Type B pancreatic cell (in vitro differentiated cells): ENCODE data around the gene LDLRAD3. TPM values are rescaled to one million over a fixed set of nuclear protein-coding genes. Genes with fewer than 3 reads are reported as not detected.

Experiments used
- DNase-seq: peaks from one replicate; pipeline ENCODE4 v3.0.0; 2021; ENCODE audit warnings: mixed read lengths; ENCODE audit not compliant: unreplicated experiment; ENCODE audit errors: extremely low spot score
- H3K27ac Mint-ChIP-seq: 2 replicates; pipeline ENCODE4 v1.8.0; 2021; ENCODE audit warnings: mild to moderate bottlenecking, mixed read lengths
- H3K27me3 Mint-ChIP-seq: 2 replicates; pipeline ENCODE4 v1.8.0; 2021; ENCODE audit warnings: mixed read lengths
- H3K36me3 Mint-ChIP-seq: 2 replicates; pipeline ENCODE4 v1.8.0; 2021; ENCODE audit warnings: mixed read lengths
- H3K4me1 Mint-ChIP-seq: one replicate; pipeline ENCODE4 v1.8.0; 2021; ENCODE audit warnings: mixed read lengths; ENCODE audit not compliant: unreplicated experiment
- H3K4me3 Mint-ChIP-seq: 2 replicates; pipeline ENCODE4 v1.8.0; 2021; ENCODE audit warnings: mild to moderate bottlenecking, mixed read lengths
- H3K9me3 Mint-ChIP-seq: 2 replicates; pipeline ENCODE4 v1.8.0; 2021; ENCODE audit warnings: mixed read lengths
- long read RNA-seq: library from polyadenylated mRNA; unstranded; transcript quantifications from one replicate; pipeline ENCODE4 v2.0.0, GENCODE V29; 2020
- total RNA-seq: library from RNA; stranded (reverse); gene quantifications from 2 replicates; pipeline ENCODE4 v1.2.1, GENCODE V29; 2021; ENCODE audit warnings: low replicate concordance
- TF ChIP-seq, protein P1 (sequence below): fragments of 200-600 bp; sonication (generic); conservative IDR thresholded peaks from 2 replicates; pipeline ENCODE4 v1.5.0; 2021; ENCODE audit warnings: antibody characterized with exemption, mild to moderate bottlenecking

The LDLRAD3 gene
- 3.0 and 20.7 TPM in 2 replicates for total RNA-seq
- long read RNA-seq, partial matches to known transcripts = 1 of 6 reads
- long read RNA-seq, other reads (novel, unspliced or antisense) = 3 of 6 reads

DNA sequence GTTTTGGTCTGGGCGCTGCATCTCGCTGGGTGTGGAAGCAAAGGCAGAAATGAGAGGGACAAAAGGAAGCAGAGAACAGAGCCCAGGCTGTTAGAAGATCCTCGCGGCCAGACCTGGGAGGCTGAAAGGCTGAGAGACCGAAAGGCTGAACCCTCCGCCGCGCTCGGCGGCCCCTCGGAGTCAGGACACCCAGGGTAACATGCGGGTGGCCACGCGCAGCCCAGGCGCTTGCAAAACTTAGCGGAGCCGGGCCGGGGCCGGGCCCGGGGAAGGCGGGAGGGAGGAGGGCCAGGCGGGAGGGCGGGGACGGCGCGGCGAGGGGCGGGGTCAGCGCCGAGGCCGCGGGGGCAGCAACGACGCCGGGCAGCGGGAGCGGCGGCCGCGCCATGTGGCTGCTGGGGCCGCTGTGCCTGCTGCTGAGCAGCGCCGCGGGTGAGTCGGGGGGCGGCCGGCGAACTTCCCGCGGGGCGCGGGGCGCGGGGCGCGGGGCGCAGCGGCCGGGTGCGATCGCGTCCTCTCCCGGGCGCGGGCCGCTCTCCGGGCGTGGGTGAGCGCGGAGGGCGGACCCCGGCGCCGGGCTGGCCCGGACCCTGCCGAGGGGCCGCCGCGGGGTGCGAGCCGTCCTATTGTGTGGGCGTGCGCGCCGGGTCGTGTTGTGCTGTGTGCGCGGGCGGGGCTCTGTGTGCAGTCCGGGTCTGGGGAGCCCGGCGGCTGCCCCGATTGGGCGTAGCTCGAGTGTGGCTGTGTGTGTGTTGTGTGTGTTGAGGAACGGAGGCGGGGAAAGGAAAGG, at the start of gene LDLRAD3:
LDLRAD3 (plus strand) TSS at position 350 of the 790 bp plus-strand sequence; CDS start at position 387, 37 bp downstream.
- Mint-ChIP-seq H3K4me1 (peaks cover 37% of the 10 kb centered on the region), H3K9me3 (no peaks in the 10 kb centered on the region), H3K4me3 (peak within 1 kb of the TSS; percentile 97), H3K36me3 (no peaks in the 10 kb centered on the region), H3K27ac (peak within 1 kb of the TSS; percentile 85), H3K27me3 (peaks cover 29% of the 10 kb centered on the region)
- TF ChIP-seq, protein P1, sequence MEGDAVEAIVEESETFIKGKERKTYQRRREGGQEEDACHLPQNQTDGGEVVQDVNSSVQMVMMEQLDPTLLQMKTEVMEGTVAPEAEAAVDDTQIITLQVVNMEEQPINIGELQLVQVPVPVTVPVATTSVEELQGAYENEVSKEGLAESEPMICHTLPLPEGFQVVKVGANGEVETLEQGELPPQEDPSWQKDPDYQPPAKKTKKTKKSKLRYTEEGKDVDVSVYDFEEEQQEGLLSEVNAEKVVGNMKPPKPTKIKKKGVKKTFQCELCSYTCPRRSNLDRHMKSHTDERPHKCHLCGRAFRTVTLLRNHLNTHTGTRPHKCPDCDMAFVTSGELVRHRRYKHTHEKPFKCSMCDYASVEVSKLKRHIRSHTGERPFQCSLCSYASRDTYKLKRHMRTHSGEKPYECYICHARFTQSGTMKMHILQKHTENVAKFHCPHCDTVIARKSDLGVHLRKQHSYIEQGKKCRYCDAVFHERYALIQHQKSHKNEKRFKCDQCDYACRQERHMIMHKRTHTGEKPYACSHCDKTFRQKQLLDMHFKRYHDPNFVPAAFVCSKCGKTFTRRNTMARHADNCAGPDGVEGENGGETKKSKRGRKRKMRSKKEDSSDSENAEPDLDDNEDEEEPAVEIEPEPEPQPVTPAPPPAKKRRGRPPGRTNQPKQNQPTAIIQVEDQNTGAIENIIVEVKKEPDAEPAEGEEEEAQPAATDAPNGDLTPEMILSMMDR = no peak
- DNase-seq = peak; percentile 86

GRCh38 chr11:35897019-35897418, 46.8 kb upstream of the LDLRAD3 start:
- TF ChIP-seq, protein P1 = no peak
- H3K4me1 Mint-ChIP-seq = peaks cover 7% of the 10 kb centered on the region
- no peak overlapping the region for H3K27ac Mint-ChIP-seq
- peaks cover 4% of the 10 kb centered on the region for H3K9me3 Mint-ChIP-seq
- H3K27me3 Mint-ChIP-seq = peaks cover 9% of the 10 kb centered on the region
- H3K4me3 Mint-ChIP-seq = no peak overlapping the region
- no peaks in the 10 kb centered on the region for H3K36me3 Mint-ChIP-seq
- DNase-seq = no peak

DNA sequence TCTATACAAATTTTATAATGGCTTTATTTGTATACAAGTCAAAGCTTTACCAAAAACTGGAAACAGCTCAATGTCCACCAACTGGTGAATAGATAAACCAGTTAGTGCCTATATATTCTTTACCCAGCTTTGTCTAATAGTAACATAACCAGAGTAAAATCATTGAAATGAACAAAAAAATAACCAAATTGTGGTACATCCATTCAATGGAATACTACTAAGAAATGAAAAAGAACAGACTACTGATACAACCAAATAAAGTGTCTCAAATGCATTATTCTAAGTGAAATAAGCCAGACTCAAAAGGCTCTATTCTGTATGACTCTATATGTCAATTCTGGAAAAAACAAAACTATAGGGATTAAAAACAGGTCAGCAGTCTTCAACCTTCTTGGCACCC, 40.9 kb upstream of the LDLRAD3 start:
- no peak overlapping the region for H3K4me3 Mint-ChIP-seq
- TF ChIP-seq, protein P1 = no peak
- no peaks in the 10 kb centered on the region for H3K27me3 Mint-ChIP-seq
- DNase-seq = no peak
- no peaks in the 10 kb centered on the region for H3K36me3 Mint-ChIP-seq
- peaks cover 4% of the 10 kb centered on the region for H3K9me3 Mint-ChIP-seq
- H3K4me1 Mint-ChIP-seq = peaks cover 4% of the 10 kb centered on the region
- no peak overlapping the region for H3K27ac Mint-ChIP-seq

- DNase-seq = no peak
- Mint-ChIP-seq H3K4me3 (no peak overlapping the region), H3K4me1 (peaks cover 4% of the 10 kb centered on the region), H3K27me3 (no peaks in the 10 kb centered on the region), H3K36me3 (no peaks in the 10 kb centered on the region), H3K9me3 (no peaks in the 10 kb centered on the region), H3K27ac (no peak overlapping the region)
- TF ChIP-seq, protein P1 = no peak
These were observed 38.1 kb upstream of the LDLRAD3 start for GRCh38 chr11:35905646-35906276.

DNA sequence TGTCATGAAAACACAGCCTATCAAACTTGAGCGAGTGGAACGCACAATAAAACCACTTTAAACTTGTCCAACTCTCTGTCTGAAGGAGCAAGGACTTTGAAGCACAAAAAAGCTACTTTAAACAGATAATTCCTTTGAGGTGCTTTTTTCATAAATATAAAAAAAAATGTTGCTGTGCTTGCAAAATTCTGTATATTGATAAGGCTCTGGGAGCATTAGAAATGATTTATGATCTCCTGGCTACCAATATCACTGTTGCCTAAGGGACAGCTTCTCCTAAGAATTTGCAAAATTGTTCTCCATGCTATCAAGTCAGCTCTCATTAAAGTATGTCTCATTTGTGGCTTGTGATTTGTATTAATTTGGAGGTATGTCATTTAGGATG, 37.6 kb upstream of the LDLRAD3 start:
- Mint-ChIP-seq H3K9me3 (no peaks in the 10 kb centered on the region), H3K4me3 (no peak overlapping the region), H3K27ac (no peak overlapping the region), H3K27me3 (no peaks in the 10 kb centered on the region), H3K4me1 (peaks cover 4% of the 10 kb centered on the region), H3K36me3 (no peaks in the 10 kb centered on the region)
- DNase-seq = no peak
- TF ChIP-seq, protein P1 = no peak
